ENCODE data around the gene PYGB.
A peak's percentile ranks its signal among the peaks of the same experiment; 100 is the strongest.

The PYGB gene

DNA sequence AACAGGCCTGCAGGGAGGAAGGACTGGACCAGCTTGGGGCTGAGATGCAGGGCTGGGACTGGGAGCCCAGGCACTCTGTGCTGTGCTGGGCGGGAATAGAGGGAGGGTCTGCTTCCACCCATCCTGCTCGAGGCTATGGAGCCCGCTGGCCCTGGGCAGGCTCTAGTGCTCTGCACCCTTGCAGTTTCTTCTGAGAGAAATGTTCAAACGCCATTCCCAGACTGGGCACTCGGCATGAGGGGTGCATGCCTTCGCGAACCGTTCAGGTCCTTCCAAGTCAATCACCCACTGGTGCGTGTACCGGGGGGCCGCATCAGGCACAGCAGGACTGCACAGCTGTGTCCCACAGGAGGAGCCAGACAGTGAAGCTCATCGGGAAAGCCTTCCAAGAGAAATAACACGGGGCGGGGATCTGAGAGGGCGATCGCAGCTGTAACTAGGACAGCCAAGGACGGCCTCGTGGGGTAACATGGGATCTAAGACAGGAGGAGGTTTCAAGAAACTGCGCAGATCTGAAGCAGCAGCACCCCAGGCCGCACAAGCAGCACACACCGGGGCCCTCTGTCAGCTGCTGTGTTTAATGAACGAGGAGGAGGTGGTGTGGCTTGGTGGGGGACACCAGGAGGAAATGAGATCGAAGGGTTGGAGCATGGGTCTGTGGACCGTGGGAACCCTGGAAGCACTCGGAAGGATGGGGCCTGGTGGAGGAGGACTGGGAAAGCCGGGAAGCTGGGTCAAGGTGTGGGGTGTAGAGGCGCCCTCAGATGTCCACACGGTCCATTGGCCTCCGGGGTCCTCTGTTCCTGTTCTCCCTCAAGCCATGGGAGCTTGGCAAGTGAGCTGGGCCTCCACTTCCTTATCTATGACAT is 26.1 kb upstream of the PYGB start:
- TF ChIP-seq, protein P1, sequence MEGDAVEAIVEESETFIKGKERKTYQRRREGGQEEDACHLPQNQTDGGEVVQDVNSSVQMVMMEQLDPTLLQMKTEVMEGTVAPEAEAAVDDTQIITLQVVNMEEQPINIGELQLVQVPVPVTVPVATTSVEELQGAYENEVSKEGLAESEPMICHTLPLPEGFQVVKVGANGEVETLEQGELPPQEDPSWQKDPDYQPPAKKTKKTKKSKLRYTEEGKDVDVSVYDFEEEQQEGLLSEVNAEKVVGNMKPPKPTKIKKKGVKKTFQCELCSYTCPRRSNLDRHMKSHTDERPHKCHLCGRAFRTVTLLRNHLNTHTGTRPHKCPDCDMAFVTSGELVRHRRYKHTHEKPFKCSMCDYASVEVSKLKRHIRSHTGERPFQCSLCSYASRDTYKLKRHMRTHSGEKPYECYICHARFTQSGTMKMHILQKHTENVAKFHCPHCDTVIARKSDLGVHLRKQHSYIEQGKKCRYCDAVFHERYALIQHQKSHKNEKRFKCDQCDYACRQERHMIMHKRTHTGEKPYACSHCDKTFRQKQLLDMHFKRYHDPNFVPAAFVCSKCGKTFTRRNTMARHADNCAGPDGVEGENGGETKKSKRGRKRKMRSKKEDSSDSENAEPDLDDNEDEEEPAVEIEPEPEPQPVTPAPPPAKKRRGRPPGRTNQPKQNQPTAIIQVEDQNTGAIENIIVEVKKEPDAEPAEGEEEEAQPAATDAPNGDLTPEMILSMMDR (conservative IDR thresholded peaks at IDR 0.05) = no peak
- peak overlapping the region; percentile 74 for H3K27ac ChIP-seq

DNA sequence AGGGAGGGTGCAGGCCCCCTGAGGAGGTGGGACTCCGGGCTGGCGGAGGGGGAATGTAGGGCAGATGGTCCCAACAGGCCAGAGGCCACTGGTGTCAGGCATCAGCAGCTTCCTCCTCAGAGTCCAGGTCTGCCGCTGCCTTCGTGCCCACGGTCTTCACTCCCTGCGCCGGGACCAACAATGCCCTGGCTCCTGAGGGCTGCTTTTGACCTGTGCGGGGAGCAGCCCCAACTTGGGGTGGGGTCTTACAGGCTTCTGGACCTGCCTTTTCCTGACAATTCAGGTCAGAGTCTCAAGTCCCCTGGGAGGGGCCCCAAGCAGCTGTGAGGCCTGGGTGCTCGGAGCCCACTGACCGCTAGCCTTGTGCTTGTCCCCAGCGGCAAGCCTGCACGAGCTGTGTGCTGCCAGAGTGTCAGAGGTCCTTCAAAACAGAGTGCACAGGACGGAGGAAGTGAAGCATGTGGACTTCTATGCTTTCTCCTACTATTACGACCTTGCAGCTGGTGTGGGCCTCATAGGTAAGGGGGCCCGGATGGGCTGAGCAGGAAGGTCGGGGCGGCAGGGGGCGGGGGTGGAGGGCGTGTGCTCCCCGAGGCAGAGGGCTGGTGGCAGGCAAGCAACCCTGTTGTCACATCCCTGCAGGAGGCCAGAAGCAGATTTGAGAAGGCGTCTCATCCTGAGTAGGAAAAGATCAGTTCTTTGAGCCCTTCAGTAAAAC is 25.3 kb upstream of the PYGB start:
- H3K27ac ChIP-seq = peak overlapping the region; percentile 74; the same call in 1 of the 2 replicates
- TF ChIP-seq, protein P1 (conservative IDR thresholded peaks at IDR 0.05) = no peak

DNA sequence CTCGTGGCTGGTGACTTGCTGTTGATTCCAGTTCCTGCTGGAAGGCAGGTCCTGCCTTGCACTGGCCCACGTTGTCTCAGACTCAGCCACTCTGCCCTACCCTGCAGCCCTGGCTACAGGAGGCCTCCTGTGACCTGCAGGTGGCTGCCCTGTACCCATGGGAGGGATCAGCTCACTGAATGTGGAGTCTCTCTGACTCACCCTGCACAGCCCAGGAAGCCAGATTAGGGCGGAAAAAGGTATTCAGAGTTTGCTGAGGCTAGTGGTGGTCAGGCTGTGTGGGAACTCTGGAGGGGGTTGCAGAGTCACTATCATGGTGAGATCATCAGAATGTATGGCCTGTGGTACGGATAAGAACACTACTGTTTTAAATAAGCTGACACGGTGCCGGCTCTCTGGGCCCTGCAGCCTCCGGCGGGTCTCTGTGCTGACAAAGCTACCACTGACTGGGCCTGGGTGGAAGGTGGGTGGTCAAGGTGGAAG is 24.7 kb upstream of the PYGB start:
- H3K27ac ChIP-seq = no peak overlapping the region; the same call in 1 of the 2 replicates
- TF ChIP-seq, protein P1 (conservative IDR thresholded peaks at IDR 0.05) = no peak

DNA sequence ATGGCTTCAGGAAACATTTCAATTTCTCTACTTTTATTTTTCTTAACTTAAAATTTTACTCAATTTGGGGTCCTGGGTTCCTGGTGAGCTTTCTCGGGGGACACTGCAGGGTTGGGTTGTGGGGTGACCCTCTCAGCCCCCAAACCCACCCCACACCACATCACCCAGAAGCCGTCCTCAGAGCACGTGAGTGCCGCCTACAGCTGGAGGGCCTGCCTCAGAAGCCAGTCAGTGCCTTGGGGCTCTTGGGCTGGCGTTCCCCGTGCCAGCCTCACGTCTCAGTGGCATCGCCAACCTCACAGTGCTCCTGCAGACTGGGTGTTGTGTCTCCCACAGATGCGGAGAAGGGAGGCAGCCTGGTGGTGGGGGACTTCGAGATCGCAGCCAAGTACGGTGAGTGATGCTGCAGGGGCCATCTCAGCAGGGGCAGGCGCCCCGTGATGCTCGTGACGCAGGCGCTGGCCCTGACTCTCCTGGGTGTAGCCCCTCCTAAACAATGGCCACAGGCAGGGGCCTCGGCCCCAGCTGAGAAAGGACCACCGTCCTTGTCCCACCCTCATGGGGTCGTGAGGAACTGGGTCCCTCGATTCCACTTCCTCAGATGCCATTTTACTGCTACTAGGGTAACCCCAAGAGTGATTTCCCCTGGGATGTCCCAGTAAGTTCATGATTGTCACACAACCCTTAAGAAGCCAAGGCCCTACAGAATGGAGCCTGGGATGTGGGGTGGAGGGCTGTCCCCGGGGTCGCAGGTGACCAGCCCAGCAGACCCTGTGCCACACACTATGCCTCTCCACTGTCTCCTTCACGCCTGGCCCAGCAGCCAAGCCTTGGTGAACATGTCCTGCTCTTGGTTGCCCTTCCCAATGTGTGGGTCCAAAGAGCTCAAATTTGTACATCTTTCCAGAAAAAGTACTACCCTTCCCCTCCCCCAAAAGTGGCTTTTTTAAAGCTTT is 23.8 kb upstream of the PYGB start:
- peak overlapping the region; percentile 88; the same call in 1 of the 2 replicates for H3K27ac ChIP-seq
- TF ChIP-seq, protein P1 (conservative IDR thresholded peaks at IDR 0.05) = no peak

DNA sequence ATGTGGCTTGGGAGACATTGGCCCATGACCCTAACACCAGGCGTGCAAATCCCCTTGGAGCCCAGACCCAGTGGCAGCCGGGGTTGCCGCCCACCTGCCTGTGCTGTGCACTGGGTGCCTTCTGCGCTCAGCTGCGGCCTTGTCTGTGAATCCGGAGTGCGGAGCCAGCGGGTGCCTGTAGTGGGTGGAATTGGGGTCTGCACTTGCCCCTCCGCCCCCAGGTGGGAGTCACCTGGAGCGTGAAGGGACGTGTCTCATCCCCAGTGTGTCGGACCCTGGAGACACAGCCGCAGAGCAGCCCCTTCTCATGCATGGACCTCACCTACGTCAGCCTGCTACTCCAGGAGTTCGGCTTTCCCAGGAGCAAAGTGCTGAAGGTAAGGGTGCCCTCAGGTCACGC is 22.9 kb upstream of the PYGB start:
- H3K27ac ChIP-seq = peak overlapping the region; percentile 88; the same call in 1 of the 2 replicates
- TF ChIP-seq, protein P1 (conservative IDR thresholded peaks at IDR 0.05) = no peak

DNA sequence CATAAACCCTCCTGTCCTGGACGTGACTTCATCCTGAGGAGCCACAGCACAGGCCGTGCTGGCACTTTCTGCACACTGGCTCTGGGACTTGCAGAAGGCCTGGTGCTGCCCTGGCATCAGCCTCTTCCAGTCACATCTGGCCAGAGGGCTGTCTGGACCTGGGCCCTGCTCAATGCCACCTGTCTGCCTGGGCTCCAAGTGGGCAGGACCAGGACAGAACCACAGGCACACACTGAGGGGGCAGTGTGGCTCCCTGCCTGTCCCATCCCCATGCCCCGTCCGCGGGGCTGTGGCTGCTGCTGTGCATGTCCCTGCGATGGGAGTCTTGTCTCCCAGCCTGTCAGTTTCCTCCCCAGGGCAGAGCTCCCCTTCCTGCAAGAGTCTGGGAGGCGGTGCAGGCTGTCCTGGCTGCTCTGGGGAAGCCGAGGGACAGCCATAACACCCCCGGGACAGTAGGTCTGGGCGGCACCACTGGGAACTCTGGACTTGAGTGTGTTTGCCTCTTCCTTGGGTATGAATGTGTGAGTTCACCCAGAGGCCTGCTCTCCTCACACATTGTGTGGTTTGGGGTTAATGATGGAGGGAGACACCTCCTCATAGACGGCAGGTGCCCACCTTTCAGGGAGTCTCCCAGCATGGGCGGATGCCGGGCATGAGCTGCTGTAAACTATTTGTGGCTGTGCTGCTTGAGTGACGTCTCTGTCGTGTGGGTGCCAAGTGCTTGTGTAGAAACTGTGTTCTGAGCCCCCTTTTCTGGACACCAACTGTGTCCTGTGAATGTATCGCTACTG is 22.0 kb upstream of the PYGB start:
- H3K27ac ChIP-seq = peak overlapping the region; percentile 88
- TF ChIP-seq, protein P1 (conservative IDR thresholded peaks at IDR 0.05) = no peak

Data from VCaP (cell line).